ENCODE data around the gene MYOT. TPM values are rescaled to one million over a fixed set of nuclear protein-coding genes. Genes with fewer than 3 reads are reported as not detected.
"Not testable (repeated sequence)": the region's sequence is repeated elsewhere in the genome, so short reads cannot be mapped to it uniquely, and the experiment has no call there.

MYOT gene
- total and polyA plus RNA-seq, 5 donors from 2014 or later: 0.37 to 0.64 TPM; not detected in 3

GRCh38 chr5:137856201-137856600, 11.5 kb upstream of the MYOT start:
- DNase-seq (no peak), ATAC-seq (ENCODE audit: low read depth in 2 of 2) (no peak)
- Mint-ChIP-seq H3K9me3 (no peaks in the 10 kb centered on the region), H3K4me3 (no peak overlapping the region), H3K36me3 (peaks cover 13% of the 10 kb centered on the region), H3K27ac (no peak overlapping the region), H3K4me1 (peaks cover 4 to 15% (median 7%) of the 10 kb centered on the region in 4 donors), H3K27me3 (peaks cover 5% of the 10 kb centered on the region)
- Histone ChIP-seq H3K27ac (ENCODE audit: insufficient read depth, low read length, poor library complexity, severe bottlenecking) (no peak overlapping the region), H3K4me1 (ENCODE audit: control insufficient read depth, insufficient read depth, low read length, poor library complexity, severe bottlenecking) (no peaks in the 10 kb centered on the region), H3K36me3 (ENCODE audit: control insufficient read depth, insufficient read depth, low read length) (no peaks in the 10 kb centered on the region), H3K27me3 (ENCODE audit: control insufficient read depth, insufficient read depth, low read length) (no peaks in the 10 kb centered on the region), H3K9me3 (ENCODE audit: control insufficient read depth in 2 of 2, low read length in 2 of 2) (no peaks in the 10 kb centered on the region), H3K4me3 (ENCODE audit: low read depth, low read length) (no peak overlapping the region)

GRCh38 chr5:137856916-137857862, 10.5 kb upstream of the MYOT start:
- DNase-seq: no peak

GRCh38 chr5:137858223-137858916, 9.3 kb upstream of the MYOT start:
- Mint-ChIP-seq H3K27ac (peak overlapping the region; percentile 9 to 90 (median 88)), H3K4me3 (peak overlapping the region; percentile 6 to 82 (median 76)), H3K4me1 (peaks cover 9 to 21% (median 13%) of the 10 kb centered on the region in 4 donors), H3K36me3 (peaks cover 7% of the 10 kb centered on the region), H3K27me3 (peaks cover 5% of the 10 kb centered on the region), H3K9me3 (no peaks in the 10 kb centered on the region)
- H3K27me3 ChIP-seq (ENCODE audit: control insufficient read depth, insufficient read depth, low read length): no peaks in the 10 kb centered on the region
- ATAC-seq (ENCODE audit: low read depth in 2 of 2): no peak
- no peak overlapping the region for H3K27ac ChIP-seq (ENCODE audit: insufficient read depth, low read length, poor library complexity, severe bottlenecking)
- DNase-seq: peak in 1 of 3 donors; percentile 52
- no peaks in the 10 kb centered on the region for H3K9me3 ChIP-seq (ENCODE audit: control insufficient read depth in 2 of 2, low read length in 2 of 2)
- H3K36me3 ChIP-seq (ENCODE audit: control insufficient read depth, insufficient read depth, low read length): no peaks in the 10 kb centered on the region
- H3K4me1 ChIP-seq (ENCODE audit: control insufficient read depth, insufficient read depth, low read length, poor library complexity, severe bottlenecking): no peaks in the 10 kb centered on the region
- peak overlapping the region; percentile 63 for H3K4me3 ChIP-seq (ENCODE audit: low read depth, low read length)

More at GRCh38 chr5:137856916-137857862, 10.5 kb upstream of the MYOT start:
- Mint-ChIP-seq H3K4me1 (peaks cover 10 to 21% (median 13%) of the 10 kb centered on the region in 4 donors), H3K27me3 (peaks cover 5% of the 10 kb centered on the region), H3K36me3 (peaks cover 13% of the 10 kb centered on the region), H3K9me3 (no peaks in the 10 kb centered on the region), H3K4me3 (peak overlapping the region in 1 of 4 donors; percentile 36), H3K27ac (peak overlapping the region in 2 of 3 donors; percentile 9 to 90)
- no peaks in the 10 kb centered on the region for H3K4me1 ChIP-seq (ENCODE audit: control insufficient read depth, insufficient read depth, low read length, poor library complexity, severe bottlenecking)
- no peak overlapping the region for H3K4me3 ChIP-seq (ENCODE audit: low read depth, low read length)
- no peaks in the 10 kb centered on the region for H3K9me3 ChIP-seq (ENCODE audit: control insufficient read depth in 2 of 2, low read length in 2 of 2)
- ATAC-seq (ENCODE audit: low read depth in 2 of 2): no peak
- no peak overlapping the region for H3K27ac ChIP-seq (ENCODE audit: insufficient read depth, low read length, poor library complexity, severe bottlenecking)
- no peaks in the 10 kb centered on the region for H3K27me3 ChIP-seq (ENCODE audit: control insufficient read depth, insufficient read depth, low read length)
- H3K36me3 ChIP-seq (ENCODE audit: control insufficient read depth, insufficient read depth, low read length): no peaks in the 10 kb centered on the region

DNA sequence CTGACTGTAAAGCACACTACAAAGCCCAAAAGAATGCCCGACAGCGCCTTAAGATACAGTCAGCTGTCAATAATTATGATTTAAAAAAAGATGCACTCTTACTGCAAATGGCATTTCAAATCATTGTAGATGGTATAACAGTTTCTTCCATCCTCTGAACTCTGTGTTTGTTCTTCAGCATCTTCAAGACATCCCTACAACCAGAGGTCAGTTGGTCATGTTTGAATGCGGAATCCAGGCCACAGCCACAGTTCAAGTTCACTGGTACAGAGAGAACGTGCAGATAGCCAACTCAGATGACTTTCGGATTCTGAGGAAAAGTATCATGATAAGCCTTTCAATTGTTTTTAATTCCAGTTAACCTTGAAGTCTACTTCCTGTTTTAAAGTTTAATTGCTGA, 8.7 kb upstream of the MYOT start:
- Histone ChIP-seq H3K4me1 (ENCODE audit: control insufficient read depth, insufficient read depth, low read length, poor library complexity, severe bottlenecking) (no peaks in the 10 kb centered on the region), H3K9me3 (ENCODE audit: control insufficient read depth in 2 of 2, low read length in 2 of 2) (no peaks in the 10 kb centered on the region), H3K27me3 (ENCODE audit: control insufficient read depth, insufficient read depth, low read length) (no peaks in the 10 kb centered on the region), H3K27ac (ENCODE audit: insufficient read depth, low read length, poor library complexity, severe bottlenecking) (no peak overlapping the region), H3K4me3 (ENCODE audit: low read depth, low read length) (no peak overlapping the region), H3K36me3 (ENCODE audit: control insufficient read depth, insufficient read depth, low read length) (no peaks in the 10 kb centered on the region)
- Mint-ChIP-seq H3K9me3 (no peaks in the 10 kb centered on the region), H3K4me1 (peaks cover 9 to 21% (median 13%) of the 10 kb centered on the region in 4 donors), H3K36me3 (peaks cover 7% of the 10 kb centered on the region), H3K27me3 (peaks cover 5% of the 10 kb centered on the region), H3K4me3 (no peak overlapping the region), H3K27ac (no peak overlapping the region)
- DNase-seq: no peak
- ATAC-seq (ENCODE audit: low read depth in 2 of 2): no peak

DNA sequence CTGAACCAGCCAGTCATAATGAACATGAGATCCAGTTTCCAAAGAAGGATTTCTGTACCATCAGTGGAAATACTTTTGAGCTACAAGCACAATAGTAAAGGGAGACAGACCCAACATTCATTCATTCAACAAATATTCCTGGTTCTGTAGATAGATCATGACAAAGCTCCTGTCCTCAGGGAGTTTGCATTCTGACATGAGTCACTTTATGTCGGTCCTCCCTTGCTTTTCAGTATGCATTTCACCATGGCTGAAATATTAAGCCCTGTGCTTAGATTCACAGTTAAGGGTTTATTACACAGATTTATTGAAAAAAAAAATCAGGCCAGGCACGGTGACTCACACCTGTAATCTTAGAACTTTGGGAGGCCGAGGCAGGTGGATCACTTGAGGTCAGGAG, 5.4 kb upstream of the MYOT start:
- peaks cover 8% of the 10 kb centered on the region for H3K36me3 Mint-ChIP-seq
- no peaks in the 10 kb centered on the region for H3K27me3 Mint-ChIP-seq
- Histone ChIP-seq H3K4me3 (ENCODE audit: low read depth, low read length) (no peak overlapping the region), H3K9me3 (ENCODE audit: control insufficient read depth in 2 of 2, low read length in 2 of 2) (no peaks in the 10 kb centered on the region), H3K27me3 (ENCODE audit: control insufficient read depth, insufficient read depth, low read length) (no peaks in the 10 kb centered on the region), H3K4me1 (ENCODE audit: control insufficient read depth, insufficient read depth, low read length, poor library complexity, severe bottlenecking) (no peaks in the 10 kb centered on the region), H3K36me3 (ENCODE audit: control insufficient read depth, insufficient read depth, low read length) (no peaks in the 10 kb centered on the region), H3K27ac (ENCODE audit: insufficient read depth, low read length, poor library complexity, severe bottlenecking) (no peak overlapping the region)
- H3K4me1 Mint-ChIP-seq: peaks cover 9 to 16% (median 13%) of the 10 kb centered on the region in 4 donors
- H3K9me3 Mint-ChIP-seq: no peaks in the 10 kb centered on the region
- no peak overlapping the region for H3K4me3 Mint-ChIP-seq
- no peak for ATAC-seq (ENCODE audit: low read depth in 2 of 2)
- no peak for DNase-seq
- peak overlapping the region in 1 of 3 donors; percentile 7 for H3K27ac Mint-ChIP-seq

GRCh38 chr5:137863653-137864052, 4.0 kb upstream of the MYOT start:
- H3K27me3 ChIP-seq (ENCODE audit: control insufficient read depth, insufficient read depth, low read length); H3K27ac Mint-ChIP-seq: not testable (repeated sequence)
- H3K36me3 Mint-ChIP-seq: peaks cover 15% of the 10 kb centered on the region

DNA sequence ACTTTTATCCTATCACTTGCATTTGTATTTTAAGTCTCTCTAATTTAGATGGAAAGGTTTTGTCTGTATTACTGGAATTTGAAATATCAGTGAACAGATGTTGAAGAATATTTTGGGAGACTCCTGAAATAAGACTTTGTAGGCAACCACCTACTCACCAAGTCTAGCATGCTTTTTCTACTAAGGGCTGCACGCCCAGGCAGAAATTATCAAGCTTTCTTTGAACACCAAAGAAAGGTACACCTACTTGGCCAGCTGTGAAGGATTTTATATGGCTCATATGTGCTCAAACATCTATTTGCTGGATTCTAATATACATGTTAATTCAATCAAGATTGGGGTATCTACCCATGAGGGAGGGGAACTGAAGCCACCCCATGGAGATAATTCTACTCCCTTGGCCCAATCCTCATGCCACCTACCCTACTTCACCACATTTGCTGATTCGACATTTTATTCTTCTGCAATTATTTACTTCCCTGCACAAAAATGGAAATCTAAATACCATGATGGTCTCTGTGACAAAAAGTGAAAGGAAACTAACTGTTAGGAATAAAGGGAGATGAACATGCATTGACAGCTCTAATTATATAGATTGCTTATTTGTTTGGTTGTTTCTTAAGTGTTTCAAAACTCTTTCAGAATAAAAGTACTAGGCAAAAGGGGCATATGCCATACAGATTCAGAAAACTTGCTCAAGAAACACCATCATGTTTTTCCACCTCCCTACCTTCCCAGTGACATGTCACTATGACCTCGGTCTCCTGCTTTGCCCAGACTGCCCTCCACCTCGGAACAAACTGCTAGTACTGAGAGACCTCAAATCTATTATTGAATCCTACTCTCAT, 895 bp upstream of the MYOT start:
- no peak overlapping the region for H3K27ac Mint-ChIP-seq
- peaks cover 3 to 8% (median 4%) of the 10 kb centered on the region in 4 donors for H3K4me1 Mint-ChIP-seq

More at GRCh38 chr5:137863653-137864052, 4.0 kb upstream of the MYOT start:
- not testable (repeated sequence) for H3K4me3 ChIP-seq (ENCODE audit: low read depth, low read length); ATAC-seq (ENCODE audit: low read depth in 2 of 2); H3K4me3 Mint-ChIP-seq; H3K27me3 Mint-ChIP-seq; H3K9me3 Mint-ChIP-seq; H3K4me1 ChIP-seq (ENCODE audit: control insufficient read depth, insufficient read depth, low read length, poor library complexity, severe bottlenecking); H3K27ac ChIP-seq (ENCODE audit: insufficient read depth, low read length, poor library complexity, severe bottlenecking); H3K9me3 ChIP-seq (ENCODE audit: control insufficient read depth in 2 of 2, low read length in 2 of 2); DNase-seq; H3K4me1 Mint-ChIP-seq; H3K36me3 ChIP-seq (ENCODE audit: control insufficient read depth, insufficient read depth, low read length)

More for the DNA sequence above, 895 bp upstream of the MYOT start:
- no peaks in the 10 kb centered on the region for H3K9me3 Mint-ChIP-seq
- peaks cover 15% of the 10 kb centered on the region for H3K36me3 Mint-ChIP-seq
- Histone ChIP-seq H3K4me3 (ENCODE audit: low read depth, low read length) (no peak overlapping the region), H3K4me1 (ENCODE audit: control insufficient read depth, insufficient read depth, low read length, poor library complexity, severe bottlenecking) (no peaks in the 10 kb centered on the region), H3K27me3 (ENCODE audit: control insufficient read depth, insufficient read depth, low read length) (no peaks in the 10 kb centered on the region), H3K9me3 (ENCODE audit: control insufficient read depth in 2 of 2, low read length in 2 of 2) (no peaks in the 10 kb centered on the region), H3K36me3 (ENCODE audit: control insufficient read depth, insufficient read depth, low read length) (no peaks in the 10 kb centered on the region), H3K27ac (ENCODE audit: insufficient read depth, low read length, poor library complexity, severe bottlenecking) (no peak overlapping the region)
- no peak overlapping the region for H3K4me3 Mint-ChIP-seq
- ATAC-seq (ENCODE audit: low read depth in 2 of 2) (no peak), DNase-seq (no peak)
- H3K27me3 Mint-ChIP-seq: peaks cover 6% of the 10 kb centered on the region
